ENCODE measurements around the gene KLC1.

The KLC1 gene

GRCh38 chr14:103697603-103698379, 68.8 kb downstream of the KLC1 start:
- 0 out of 2 replicates have a peak, but pooled peaks have one; percentile 9 for TF ChIP-seq POLR2AphosphoS5 (IDR thresholded peaks at IDR 0.05; ENCODE audit: low read depth, low read length)
- TF ChIP-seq TAF1 (IDR thresholded peaks at IDR 0.05; ENCODE audit: borderline replicate concordance, insufficient read depth, low read length), result no peak

- TF ChIP-seq POLR2AphosphoS5 (IDR thresholded peaks at IDR 0.05; ENCODE audit: low read depth, low read length), result 0 out of 2 replicates have a peak, but pooled peaks have one; percentile 23
- no peak for TF ChIP-seq TAF1 (IDR thresholded peaks at IDR 0.05; ENCODE audit: borderline replicate concordance, insufficient read depth, low read length)
- no peak for TF ChIP-seq REST (IDR thresholded peaks at IDR 0.05; ENCODE audit: insufficient read depth in 1 of 2, low read depth in 2 of 2, low read length in 2 of 2)
- no peak for TF ChIP-seq SIN3A (IDR thresholded peaks at IDR 0.05; ENCODE audit: borderline replicate concordance, insufficient read depth, low read length)
Observed at GRCh38 chr14:103698380-103699260, 69.6 kb downstream of the KLC1 start.

- TF ChIP-seq FOXP2 (optimal IDR thresholded peaks at IDR 0.05; ENCODE audit: borderline replicate concordance, extremely low read depth, extremely low read length, insufficient read depth) (no peak), POLR2AphosphoS5 (IDR thresholded peaks at IDR 0.05; ENCODE audit: low read depth, low read length) (no peak), TAF1 (IDR thresholded peaks at IDR 0.05; ENCODE audit: borderline replicate concordance, insufficient read depth, low read length) (no peak), REST (IDR thresholded peaks at IDR 0.05; ENCODE audit: insufficient read depth in 1 of 2, low read depth in 2 of 2, low read length in 2 of 2) (no peak), SIN3A (IDR thresholded peaks at IDR 0.05; ENCODE audit: borderline replicate concordance, insufficient read depth, low read length) (no peak)
Observed at GRCh38 chr14:103699261-103699661, 70.2 kb downstream of the KLC1 start.

- TF ChIP-seq REST (IDR thresholded peaks at IDR 0.05; ENCODE audit: insufficient read depth in 1 of 2, low read depth in 2 of 2, low read length in 2 of 2), result no peak
- no peak for TF ChIP-seq FOXP2 (optimal IDR thresholded peaks at IDR 0.05; ENCODE audit: borderline replicate concordance, extremely low read depth, extremely low read length, insufficient read depth)
- no peak; the same call in 1 of the 2 replicates for TF ChIP-seq POLR2AphosphoS5 (IDR thresholded peaks at IDR 0.05; ENCODE audit: low read depth, low read length)
- TF ChIP-seq SIN3A (IDR thresholded peaks at IDR 0.05; ENCODE audit: borderline replicate concordance, insufficient read depth, low read length), result no peak
- TF ChIP-seq TAF1 (IDR thresholded peaks at IDR 0.05; ENCODE audit: borderline replicate concordance, insufficient read depth, low read length), result no peak
Observed at GRCh38 chr14:103699901-103700752, 71.1 kb downstream of the KLC1 start.
